ENCODE results near the gene DDB1. TPM values are rescaled to one million over a fixed set of nuclear protein-coding genes. Genes with fewer than 3 reads are reported as not detected.
"Not testable (repeated sequence)": the region's sequence is repeated elsewhere in the genome, so short reads cannot be mapped to it uniquely, and the experiment has no call there.

The DDB1 gene
- total RNA-seq, 2 donors from 2014 or later = 221 to 244 TPM

DNA sequence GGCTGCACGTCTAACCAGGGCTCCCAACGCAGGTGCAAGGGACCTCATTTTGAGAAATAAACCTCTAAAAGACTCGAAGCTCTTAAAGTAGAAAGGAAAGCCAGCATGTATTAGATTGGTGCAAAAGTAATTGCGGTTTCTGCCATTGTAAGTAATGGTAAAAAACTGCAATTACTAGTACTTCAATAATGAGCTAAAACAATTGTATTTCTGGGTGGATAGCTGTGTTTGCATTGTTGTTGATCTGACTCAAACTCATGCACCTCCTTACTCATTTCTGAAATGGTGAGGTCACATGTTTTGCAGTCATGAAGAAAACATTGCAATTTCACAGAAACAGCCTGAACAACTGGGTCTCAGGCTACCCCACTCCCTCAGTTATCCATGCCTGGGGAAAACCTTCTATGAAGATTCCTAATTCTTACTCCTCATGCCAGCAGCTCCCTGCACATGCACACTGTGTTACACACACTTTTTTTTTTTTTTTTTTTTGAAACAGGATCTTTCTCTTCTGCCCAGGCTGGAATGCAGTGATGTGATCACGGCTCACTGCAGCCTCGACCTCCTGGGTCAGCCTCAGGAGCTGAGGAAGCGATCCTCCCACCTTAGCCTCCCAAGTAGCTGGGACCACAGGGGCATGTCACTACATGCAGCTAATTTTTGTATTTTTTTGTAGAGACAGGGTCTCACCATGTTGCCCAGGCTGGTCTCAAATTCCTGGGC lies 62.4 kb downstream of the DDB1 start:
- no peak for DNase-seq (ENCODE audit: low spot score in 2 of 2)
- peak; percentile 34 to 82 for ATAC-seq
- Mint-ChIP-seq H3K27ac (no peak overlapping the region), H3K9me3 (no peaks in the 10 kb centered on the region), H3K36me3 (no peaks in the 10 kb centered on the region)

DNA sequence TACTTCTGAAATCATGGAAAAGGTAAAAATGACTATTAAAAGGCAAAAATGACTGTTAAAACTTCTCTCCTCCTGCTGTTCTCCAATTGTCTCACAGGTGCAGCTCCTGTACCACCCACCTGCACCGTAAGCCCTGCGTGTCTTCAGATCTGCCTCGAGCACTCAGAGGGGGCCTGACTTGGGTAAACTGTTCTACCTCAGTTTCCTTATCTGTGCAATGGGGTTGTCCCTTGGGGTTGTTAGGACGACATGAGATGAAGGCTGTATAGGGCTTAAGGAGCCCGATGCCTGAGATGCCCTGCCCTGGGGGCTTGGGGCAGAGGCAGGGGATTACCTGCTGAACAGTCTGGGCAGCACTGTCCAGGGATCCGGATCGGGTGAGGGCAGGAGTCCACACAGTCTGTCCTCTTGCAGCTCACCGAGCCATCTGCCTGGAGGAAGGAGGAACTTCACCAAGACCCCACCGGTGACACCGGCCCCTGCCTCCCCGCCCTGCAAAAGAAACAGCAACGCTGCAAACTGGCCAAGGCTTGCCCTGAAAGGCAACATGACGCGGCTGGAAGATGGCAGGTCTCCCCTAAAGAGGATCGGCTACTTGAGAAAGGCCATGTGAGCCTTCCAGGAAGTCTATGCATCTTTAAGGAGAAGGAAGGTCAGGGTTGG lies 64.2 kb downstream of the DDB1 start:
- ATAC-seq (no peak), DNase-seq (ENCODE audit: low spot score in 2 of 2) (no peak)
- no peaks in the 10 kb centered on the region for H3K36me3 Mint-ChIP-seq
- H3K27ac Mint-ChIP-seq = no peak overlapping the region
- no peaks in the 10 kb centered on the region for H3K9me3 Mint-ChIP-seq

DNA sequence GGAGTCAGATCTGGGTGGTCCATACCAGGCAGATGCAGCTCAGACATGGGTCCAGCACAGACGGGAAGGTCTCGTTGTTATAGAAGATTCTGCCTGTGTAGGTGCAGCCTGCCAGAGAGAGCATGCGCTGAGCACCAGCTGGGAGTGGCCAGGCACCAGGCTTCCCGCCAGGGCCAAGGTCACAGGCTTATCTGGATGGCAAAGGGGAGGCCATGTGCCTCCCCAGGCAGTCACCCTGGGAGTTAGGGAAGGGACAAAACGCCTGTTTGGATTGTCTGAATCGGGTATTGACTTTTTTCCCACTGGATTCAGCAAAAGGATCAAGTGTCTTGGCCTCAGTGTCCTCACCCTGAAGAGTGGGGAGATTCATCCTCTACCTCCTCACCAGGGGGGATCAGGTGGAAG lies 65.5 kb downstream of the DDB1 start:
- Mint-ChIP-seq H3K36me3 (no peaks in the 10 kb centered on the region), H3K27ac (peak overlapping the region in 1 of 2 donors; percentile 19), H3K9me3 (no peaks in the 10 kb centered on the region)
- DNase-seq (ENCODE audit: low spot score in 2 of 2) (no peak), ATAC-seq (no peak)

DNA sequence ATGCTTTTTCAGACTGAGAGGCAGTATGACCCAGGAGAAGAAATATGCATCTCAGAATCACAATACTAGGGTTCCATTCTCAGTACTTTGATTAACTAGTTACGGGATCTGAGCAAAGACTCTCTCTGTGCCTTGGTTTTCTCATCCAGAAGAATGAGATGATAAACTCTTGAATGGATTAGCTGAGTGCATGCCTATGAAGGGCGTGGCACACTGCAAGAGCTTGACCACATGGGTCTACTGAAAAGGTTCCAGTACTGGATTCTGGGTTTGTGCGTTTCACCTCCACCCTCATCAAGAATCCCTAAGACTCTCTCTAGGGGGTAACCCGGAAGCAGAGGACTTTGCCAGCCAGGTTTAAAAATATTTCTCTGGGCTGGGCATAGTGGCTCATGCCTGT lies 66.3 kb downstream of the DDB1 start:
- no peak for DNase-seq (ENCODE audit: low spot score in 2 of 2)
- no peak for ATAC-seq
- Mint-ChIP-seq H3K9me3 (no peaks in the 10 kb centered on the region), H3K36me3 (no peaks in the 10 kb centered on the region), H3K27ac (no peak overlapping the region)

DNA sequence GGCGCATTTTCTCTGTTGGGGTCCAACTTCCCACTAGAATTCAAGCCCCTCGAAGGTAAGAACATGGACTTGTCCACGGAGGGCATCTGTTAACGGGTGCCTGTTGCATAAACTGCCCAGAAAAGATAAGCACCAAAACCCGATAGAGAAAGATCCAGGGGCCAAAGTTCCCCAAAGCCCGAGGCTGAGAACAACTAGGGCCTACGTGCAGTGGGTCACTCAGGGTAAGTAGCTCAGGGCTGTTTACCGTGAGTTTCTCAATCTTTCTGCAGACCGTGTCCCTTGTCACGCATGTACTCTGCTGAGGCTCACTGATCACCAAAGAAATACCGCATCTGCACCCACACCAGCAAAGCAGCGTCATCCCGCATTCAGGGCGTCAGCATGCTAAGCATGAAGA lies 67.5 kb downstream of the DDB1 start:
- H3K27ac Mint-ChIP-seq = no peak overlapping the region
- no peaks in the 10 kb centered on the region for H3K36me3 Mint-ChIP-seq
- no peak for ATAC-seq
- DNase-seq (ENCODE audit: low spot score in 2 of 2) = no peak
- no peaks in the 10 kb centered on the region for H3K9me3 Mint-ChIP-seq

DNA sequence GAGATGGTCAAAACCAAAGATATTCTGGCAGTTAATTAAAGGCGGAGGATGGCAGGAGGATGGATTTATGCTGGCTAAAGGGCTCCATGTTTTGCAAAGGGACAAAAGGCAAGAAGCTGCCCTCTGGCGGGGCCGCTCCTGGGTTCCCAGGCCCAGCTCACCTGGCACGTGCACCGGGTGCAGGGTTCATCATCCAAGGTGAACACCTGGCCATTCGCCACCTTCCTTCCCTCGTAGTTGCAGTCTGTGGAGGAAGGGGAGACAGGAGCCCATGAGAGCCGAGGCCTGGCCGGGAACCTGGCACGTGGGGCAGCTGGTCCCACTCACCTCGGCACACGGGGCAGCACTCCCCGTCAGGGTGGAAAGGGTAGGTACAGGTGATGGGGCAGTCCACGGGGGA lies 68.1 kb downstream of the DDB1 start:
- Mint-ChIP-seq H3K36me3 (no peaks in the 10 kb centered on the region), H3K9me3 (no peaks in the 10 kb centered on the region), H3K27ac (peak overlapping the region in 1 of 2 donors; percentile 15)
- no peak for ATAC-seq
- no peak for DNase-seq (ENCODE audit: low spot score in 2 of 2)

DNA sequence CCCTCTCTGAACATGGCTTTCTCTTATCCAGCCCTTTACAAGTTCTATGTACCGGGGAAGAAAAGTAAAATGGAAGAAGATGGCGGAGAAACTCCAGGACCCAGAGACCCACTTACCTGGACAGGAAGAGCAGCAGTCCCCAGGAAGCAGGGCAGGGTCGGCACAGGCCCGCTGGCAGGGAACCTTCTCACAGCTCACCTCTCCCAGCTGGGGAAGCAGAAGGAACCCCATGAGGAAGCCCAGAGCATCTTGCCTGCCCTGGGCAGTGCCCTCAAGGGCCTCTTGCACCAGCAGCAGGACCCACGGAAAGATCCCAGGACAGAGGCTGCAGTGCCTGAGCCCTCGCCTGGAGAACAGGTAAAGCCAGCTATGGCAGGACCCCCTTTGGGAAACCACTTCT lies 68.5 kb downstream of the DDB1 start:
- DNase-seq (ENCODE audit: low spot score in 2 of 2) (no peak), ATAC-seq (no peak)
- Mint-ChIP-seq H3K9me3 (no peaks in the 10 kb centered on the region), H3K27ac (peak overlapping the region in 1 of 2 donors; percentile 15), H3K36me3 (no peaks in the 10 kb centered on the region)

DNA sequence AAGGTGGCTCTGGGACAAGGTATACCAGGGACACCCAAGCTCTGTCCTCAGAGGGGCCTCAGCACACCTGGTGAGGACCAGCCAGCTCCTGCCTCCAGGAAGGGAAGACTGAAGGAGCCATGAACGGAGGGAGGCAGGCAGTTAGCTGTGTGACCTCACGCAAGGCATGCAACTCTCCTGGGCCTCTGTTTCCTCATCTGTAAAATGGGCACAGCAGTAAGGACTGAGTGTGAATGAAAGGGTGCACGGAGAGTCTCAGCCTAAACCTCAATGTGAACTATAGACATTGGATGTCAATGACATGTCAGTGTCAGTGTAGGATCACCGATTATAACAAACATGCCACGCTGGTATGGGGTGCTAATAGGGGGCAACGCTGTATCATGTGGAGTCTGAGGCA lies 73.5 kb downstream of the DDB1 start:
- DNase-seq (ENCODE audit: low spot score in 2 of 2) (no peak), ATAC-seq (no peak)
- no peak overlapping the region for H3K27ac Mint-ChIP-seq
- no peaks in the 10 kb centered on the region for H3K36me3 Mint-ChIP-seq
- no peaks in the 10 kb centered on the region for H3K9me3 Mint-ChIP-seq

DNA sequence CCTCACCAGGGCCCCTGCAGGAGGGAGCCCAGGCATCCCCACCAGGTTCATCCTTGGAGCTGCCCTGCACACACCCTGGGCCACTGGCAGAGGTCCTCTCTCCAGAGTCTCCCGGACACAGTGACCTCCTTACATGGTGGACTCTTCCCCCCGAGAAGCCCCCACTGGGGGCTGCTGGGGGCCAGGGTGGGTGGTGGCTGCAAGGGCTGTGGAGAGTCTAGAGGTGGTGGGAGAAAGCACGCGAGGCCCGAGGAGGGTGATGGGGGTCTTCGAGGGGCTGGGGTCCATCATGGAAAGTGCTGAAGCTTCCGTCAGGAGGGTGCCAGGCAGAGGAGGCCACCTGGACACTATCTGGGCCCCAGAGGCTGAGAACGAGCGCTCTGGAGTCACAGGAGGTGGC lies 74.4 kb downstream of the DDB1 start:
- H3K36me3 Mint-ChIP-seq = no peaks in the 10 kb centered on the region
- no peak for ATAC-seq

DNA sequence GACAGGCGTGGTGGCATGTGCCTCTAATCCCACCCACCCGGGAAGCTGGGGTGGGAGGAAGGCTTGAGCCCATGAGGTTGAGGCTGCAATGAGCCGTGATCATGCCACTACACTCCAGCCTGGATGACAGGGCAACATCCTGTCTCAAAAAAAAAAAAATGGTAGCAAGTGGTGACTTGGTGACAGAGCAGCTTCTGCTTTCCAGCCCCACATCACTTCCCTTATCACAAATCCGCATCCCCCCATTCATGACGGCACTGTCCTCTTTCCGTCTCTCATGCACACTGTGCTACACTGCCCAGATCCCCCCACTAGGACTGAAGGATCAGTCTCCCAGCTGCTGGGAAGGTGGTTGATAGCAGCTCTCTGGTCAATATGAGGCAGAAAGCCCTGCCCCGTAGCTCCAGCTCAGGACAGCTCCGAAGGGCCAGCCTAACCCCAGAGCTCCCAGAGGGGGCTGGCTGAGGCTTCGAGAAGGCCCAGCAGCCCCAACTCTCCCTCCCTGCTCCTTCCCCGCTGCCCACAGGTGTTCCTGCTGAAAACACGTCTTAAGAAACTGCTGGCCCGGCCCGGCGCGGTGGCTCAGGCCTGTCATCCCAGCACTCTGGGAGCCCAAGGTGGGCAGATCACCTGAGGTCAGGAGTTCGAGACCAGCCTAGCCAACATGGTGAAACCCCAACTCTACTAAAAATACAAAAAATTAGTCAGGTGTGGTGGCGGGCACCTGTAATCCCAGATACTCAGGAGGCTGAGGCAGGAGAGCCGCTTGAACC lies 76.0 kb downstream of the DDB1 start:
- Mint-ChIP-seq H3K27ac (peak overlapping the region in 1 of 2 donors; percentile 40), H3K36me3 (no peaks in the 10 kb centered on the region), H3K9me3 (no peaks in the 10 kb centered on the region)
- ATAC-seq (no peak), DNase-seq (ENCODE audit: low spot score in 2 of 2) (no peak)

More for the DNA sequence above, 74.4 kb downstream of the DDB1 start:
- Mint-ChIP-seq H3K27ac (no peak overlapping the region), H3K9me3 (no peaks in the 10 kb centered on the region)
- no peak for DNase-seq (ENCODE audit: low spot score in 2 of 2)

DNA sequence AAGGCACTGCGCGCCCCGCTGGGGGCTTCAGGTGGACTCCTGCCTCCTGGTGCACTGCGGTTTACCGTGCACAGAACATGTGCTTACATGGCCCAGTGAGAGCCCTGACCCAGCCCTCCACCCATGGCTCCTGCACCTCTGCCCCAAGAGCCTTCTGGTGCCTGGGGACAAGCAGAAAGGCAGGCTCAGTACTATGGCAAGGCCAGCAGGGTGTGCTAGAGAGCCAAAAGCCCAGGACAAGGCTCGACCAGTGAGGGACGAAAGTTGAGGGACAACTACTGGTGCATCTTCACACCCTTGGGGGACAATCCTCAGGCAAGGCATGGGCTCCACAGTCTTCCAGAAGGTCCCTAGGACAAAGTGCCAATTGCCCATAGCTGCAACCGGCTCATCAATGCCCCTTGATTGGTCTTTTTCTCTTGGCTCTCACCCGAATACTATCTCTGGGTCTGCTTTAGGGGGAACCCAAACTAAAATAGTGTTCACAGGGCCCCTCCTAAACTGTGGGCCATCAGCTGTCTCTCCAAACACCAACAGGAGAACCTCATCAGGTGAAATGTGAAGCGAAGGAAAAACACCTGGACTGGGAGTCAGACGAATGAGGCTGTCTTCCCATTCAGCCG lies 78.4 kb downstream of the DDB1 start:
- Mint-ChIP-seq H3K27ac (no peak overlapping the region), H3K9me3 (no peaks in the 10 kb centered on the region), H3K36me3 (no peaks in the 10 kb centered on the region)
- ATAC-seq (peak; percentile 90 to 91), DNase-seq (ENCODE audit: low spot score in 2 of 2) (peak; percentile 68 to 78)

DNA sequence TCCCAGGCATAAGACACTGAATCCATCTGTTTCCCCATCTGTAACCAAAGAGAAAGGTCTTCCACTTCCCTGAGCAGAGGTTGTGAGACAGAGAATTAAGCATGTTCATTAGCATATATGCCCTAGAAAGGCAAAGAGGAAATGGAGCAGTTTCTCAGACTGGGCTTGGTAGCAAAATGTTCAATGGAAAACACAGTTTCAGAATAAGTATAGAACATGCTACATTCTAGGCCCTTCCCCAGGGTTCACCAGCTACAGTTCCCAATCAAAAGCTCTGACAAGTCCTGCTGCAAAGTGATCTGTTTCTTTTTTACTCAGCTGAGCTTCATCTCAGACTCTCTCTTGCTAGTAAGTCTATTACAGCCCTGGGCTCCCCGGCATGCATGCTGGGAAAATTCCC lies 80.6 kb downstream of the DDB1 start:
- H3K36me3 Mint-ChIP-seq = not testable (repeated sequence)

DNA sequence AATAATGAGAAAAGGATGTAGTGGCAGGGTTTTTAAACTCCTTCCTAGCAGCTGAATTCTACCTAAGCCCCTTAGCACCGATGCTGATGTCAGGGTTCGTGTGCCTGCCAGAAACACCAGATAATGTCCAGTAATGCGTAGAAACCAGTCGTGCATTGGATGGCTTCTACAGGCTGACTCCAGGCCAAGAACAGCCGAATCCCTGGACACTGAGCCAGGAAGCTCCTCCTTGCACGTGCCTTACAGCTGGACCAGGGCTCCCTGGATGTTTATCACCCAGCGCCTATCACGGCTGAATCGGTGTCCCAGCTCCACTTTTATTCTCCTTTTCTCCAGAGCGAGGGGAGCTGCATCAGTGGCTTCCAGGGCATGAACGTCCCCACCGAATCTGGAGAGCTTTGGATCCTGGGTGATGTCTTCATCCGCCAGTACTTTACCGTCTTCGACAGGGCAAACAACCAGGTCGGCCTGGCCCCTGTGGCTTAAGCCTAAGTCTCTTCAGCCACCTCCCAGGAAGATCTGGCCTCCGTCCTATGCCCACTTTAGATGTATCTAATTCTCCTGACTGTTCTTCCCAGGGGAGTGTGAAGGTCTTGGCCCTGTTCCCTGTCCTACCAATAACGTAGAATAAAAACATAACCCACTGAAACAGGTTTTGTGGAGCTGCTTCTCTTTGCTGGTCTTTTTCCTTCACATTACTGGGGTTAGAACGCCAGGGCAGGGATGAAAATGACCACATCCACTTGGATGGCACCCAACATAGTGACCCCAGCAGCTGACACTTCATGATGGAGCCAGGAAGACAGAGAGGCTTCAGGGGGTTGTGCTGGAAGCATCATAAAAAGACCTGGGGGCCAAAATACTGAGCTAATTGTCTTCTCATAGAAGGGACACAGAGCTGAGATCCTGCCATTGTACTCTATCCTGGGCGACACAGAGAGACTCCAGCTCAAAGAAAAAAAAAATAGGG lies 81.8 kb downstream of the DDB1 start:
- H3K9me3 Mint-ChIP-seq; ATAC-seq; DNase-seq (ENCODE audit: low spot score in 2 of 2); H3K36me3 Mint-ChIP-seq: not testable (repeated sequence)
- peak overlapping the region in 1 of 2 donors; percentile 9 for H3K27ac Mint-ChIP-seq

More for the DNA sequence above, 80.6 kb downstream of the DDB1 start:
- not testable (repeated sequence) for H3K27ac Mint-ChIP-seq; DNase-seq (ENCODE audit: low spot score in 2 of 2); H3K9me3 Mint-ChIP-seq
- peak in 1 of 2 donors; percentile 53 for ATAC-seq

Data from activated naive CD4-positive, alpha-beta T cell treated with anti-CD3 and anti-CD28 coated beads, Interleukin-2, amount 50 U/mL, for 72 hours (primary cell).